GM18951 (cell line): ENCODE results near the gene AGTRAP.

Source experiments
- POLR2A ChIP-seq: IDR thresholded peaks from 4 replicates; pipeline ENCODE4 v1.6.1; 2011; ENCODE audit warnings: mild to moderate bottlenecking; ENCODE audit not compliant: insufficient read length, insufficient read depth; ENCODE audit errors: extremely low read depth
- in situ Hi-C: fragments of 300-500 bp; cut with MboI; formaldehyde crosslinking; loops from one replicate; pipeline ENCODE4 v1.12.0; 2022; ENCODE audit warnings: low sequenced_read_pairs, mixed read lengths, inconsistent platforms; ENCODE audit not compliant: unreplicated experiment

The AGTRAP gene

GRCh38 chr1:11735531-11735853 is 444 bp upstream of the AGTRAP start:
- in situ Hi-C loops = no loop called here
- no peak for TF ChIP-seq POLR2A

DNA sequence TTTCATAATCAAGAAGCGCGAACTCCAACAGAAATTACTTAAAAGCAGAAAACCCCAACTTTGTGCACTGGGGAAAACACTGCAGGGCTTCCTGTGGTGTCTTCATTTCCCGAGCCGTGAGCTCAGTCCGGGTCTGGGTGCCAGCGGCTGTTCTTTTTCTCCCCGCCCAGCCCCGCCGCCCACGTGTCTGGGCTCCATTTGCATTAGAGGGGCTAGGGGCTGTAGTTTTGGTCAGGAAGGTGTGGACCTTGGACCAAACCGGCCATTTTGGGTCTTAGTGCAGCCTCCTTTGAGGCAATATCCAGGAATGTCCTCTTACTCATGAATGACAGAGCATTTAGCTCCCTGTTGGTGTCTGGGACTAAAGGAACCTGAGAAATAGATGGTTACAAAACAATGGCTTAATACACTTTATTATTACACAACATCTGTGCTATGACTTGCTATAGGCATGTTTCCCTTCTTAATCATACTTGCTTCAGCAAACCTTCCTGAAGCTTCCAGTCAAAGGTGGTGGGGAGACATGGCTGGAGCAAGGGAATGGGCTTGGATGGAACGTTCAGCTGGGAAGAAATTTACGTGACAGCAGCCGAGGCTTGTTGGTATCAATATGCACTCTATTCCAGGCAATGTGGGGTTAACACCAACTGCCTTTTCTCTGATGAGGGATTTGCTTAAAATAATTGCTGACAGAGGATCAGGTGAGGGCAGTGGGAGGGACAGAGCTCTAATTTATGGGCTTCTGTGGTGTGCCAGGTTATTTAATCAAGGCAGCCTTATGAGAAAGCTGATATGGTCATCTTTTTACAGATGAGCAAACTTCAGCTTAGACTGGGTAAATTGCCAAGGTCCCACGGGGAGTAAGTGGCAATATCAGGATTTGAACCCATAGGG is 1.1 kb downstream of the AGTRAP start:
- TF ChIP-seq POLR2A = peak; percentile 43
- in situ Hi-C loops = no loop called here

DNA sequence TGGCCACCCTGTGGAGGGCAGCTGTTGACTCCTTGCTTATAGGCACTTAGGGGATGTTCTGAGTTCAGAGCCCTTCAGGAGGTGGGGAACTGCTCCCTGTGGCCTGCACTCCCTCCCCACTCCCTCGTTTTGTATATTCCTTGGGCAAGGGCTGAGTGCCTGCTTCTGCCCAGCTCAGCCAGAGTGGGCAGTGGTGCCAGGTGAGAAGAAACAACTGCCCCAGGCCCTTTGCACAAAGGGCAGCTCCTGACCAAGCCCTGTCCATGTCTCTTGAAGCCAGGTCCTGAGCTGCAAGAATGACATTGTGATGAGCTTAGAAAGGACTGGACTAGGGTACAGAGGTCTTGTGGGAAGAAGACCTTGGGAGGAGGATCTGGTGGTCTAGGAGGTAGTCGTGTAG is 2.2 kb downstream of the AGTRAP start:
- in situ Hi-C loops = no loop called here
- no peak for TF ChIP-seq POLR2A

- TF ChIP-seq POLR2A = no peak
- in situ Hi-C loops = no loop called here
Observed at GRCh38 chr1:11738783-11739182, 2.8 kb downstream of the AGTRAP start.

DNA sequence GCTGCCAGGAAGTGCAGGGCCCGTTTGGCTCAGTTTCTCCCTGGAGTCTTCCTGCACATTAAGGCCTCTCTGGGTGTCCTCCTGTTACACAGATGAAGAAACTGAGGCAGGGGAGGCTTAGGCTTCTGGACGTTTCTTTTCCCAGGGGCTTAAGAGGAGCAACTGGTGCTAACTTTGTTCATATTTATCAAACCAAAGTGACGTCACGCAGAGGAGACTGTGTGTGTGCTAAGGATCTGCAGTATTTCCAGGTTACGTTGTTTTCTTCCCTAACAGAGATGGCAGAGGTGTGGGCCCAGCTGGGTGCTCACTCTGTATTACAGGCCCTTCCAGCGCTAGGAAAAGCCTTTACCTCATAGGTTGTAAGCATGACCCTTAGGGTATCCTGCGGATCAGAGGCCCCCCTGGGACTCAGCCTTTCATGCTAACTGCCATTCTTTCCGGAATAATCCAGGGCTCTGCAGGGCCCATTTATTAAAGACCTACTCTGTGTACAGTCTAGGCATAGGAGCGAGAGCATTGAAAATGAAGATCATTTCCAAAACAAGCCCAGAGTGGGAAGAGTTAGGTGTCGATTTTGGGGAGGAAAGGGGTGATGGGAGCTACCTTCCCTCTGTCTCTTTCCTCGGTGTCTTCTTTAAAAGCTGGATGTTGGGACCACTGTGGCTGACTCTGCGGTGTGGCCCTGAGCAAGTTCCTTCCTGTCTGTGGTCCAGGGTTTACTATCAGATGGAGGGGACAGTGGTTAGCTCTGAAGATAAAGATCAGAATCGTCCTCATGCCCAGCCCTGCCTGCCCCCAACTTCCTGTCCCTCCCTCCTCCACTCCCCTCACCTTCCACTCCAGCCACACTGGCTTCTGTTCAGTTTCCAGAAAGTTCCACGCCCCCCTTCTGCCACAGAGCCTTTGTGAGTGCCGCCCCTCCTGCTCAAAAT is 4.6 kb downstream of the AGTRAP start:
- TF ChIP-seq POLR2A = no peak
- in situ Hi-C loops = no loop called here

GRCh38 chr1:11741482-11741881 is 5.5 kb downstream of the AGTRAP start:
- TF ChIP-seq POLR2A = no peak
- in situ Hi-C loops = no loop called here

GRCh38 chr1:11741919-11742558 is 6.1 kb downstream of the AGTRAP start:
- in situ Hi-C loops = no loop called here
- TF ChIP-seq POLR2A = no peak

- TF ChIP-seq POLR2A = no peak
- in situ Hi-C loops = no loop called here
Observed at GRCh38 chr1:11744287-11744686, 8.4 kb downstream of the AGTRAP start.

- TF ChIP-seq POLR2A = no peak
- in situ Hi-C loops = no loop called here
Observed at GRCh38 chr1:11746092-11746491, 10.2 kb downstream of the AGTRAP start.

DNA sequence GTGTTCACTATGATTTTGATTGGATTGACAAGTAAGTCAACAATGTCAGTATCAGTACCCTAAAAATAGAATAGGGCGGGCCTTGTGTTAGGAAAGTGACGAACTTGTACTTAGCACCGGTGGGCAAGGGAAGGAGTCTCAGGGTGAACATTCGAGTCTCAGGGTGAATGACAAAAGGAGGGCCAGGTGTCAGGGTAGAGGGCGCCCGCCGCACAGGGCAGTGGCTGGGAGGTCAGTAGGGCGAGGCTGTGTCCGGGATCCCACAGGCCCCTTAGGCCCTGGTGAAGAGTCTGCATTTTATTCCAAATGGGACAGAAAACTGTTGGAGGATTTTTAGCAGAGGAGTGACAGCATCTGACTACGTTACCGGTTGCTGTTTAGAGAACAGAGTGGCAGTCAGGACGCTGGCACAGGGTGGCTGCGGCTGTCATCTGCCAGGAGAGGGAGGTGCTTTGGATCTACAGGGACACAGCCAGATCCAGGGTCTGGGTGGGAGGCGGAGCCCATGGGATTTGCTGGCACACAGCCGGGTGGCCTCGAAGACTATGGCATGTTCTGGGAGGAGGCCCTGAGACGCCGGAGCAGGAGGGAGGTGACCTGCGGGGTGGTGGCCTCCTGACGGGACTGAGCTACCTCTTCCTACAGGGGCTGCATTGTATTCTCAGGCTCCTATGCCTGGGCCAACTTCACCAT is 11.0 kb downstream of the AGTRAP start:
- no peak for TF ChIP-seq POLR2A
- in situ Hi-C loops = no loop called here

DNA sequence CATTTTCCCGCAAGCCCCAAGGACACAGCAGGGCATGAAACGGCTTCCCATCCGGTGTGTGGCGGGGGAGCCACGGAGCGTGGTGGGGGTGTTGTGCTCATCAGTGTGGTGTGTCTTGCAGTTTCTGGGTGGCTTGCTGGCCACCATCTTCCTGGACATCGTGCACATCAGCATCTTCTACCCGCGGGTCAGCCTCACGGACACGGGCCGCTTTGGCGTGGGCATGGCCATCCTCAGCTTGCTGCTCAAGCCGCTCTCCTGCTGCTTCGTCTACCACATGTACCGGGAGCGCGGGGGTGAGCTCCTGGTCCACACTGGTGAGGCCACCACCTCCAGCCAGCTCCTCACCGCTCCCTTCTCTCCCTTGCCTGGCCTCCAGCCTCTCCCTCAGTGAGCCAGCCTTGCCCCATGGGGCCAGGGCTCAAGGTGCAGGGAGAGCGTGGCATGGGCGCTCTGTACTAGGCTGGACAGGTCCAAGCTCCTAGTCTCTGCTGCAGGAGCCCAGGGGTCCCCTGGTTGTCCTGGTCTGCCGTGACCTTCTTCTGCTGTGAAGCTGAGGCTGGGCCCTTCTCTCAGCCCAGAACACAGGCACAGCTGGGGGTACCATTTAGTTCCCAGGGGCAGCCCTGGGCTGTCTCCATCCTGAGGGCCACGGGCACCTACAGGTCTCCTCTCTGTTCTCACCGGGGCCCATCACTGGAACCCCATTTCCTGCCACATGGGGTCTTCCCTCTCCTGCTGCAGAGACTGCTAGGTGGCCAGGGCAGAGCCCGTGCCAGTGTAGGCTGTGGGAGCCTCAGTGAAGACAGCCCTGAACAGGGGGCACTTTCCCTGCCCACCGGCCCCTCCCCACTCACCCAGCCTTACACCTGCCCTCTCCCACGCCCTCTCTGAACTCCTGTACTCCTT is 12.6 kb downstream of the AGTRAP start:
- TF ChIP-seq POLR2A = no peak
- in situ Hi-C loops = no loop called here

- in situ Hi-C loops = no loop called here
- TF ChIP-seq POLR2A = no peak
Observed at GRCh38 chr1:11749203-11749689, 13.3 kb downstream of the AGTRAP start.
